H54 (cell line): ENCODE results near the gene SIX2.

ENCODE experiments used
- DNase-seq: peaks from one replicate; pipeline ENCODE4 v3.0.0; 2011; ENCODE audit warnings: low spot score, mixed read lengths; ENCODE audit not compliant: insufficient read length
- FAIRE-seq: peaks from 3 replicates; lab custom pipeline; 2011; peaks lifted over from hg19 to GRCh38; lab: Jason Lieb, UNC
- POLR2A ChIP-seq: IDR thresholded peaks from 2 replicates; pipeline ENCODE4 v1.6.1; 2011; ENCODE audit warnings: low read depth, mild to moderate bottlenecking, low read length

SIX2 gene

GRCh38 chr2:45002686-45003085, 6.6 kb downstream of the SIX2 start:
- FAIRE-seq (no peak), DNase-seq (no peak)
- TF ChIP-seq POLR2A, result no peak

- DNase-seq, result no peak
- FAIRE-seq, result no peak
- no peak for TF ChIP-seq POLR2A
Observed at GRCh38 chr2:45001869-45002385, 7.3 kb downstream of the SIX2 start.

GRCh38 chr2:45000921-45001868, 8.1 kb downstream of the SIX2 start:
- TF ChIP-seq POLR2A, result no peak
- DNase-seq (no peak), FAIRE-seq (no peak)

GRCh38 chr2:45000341-45000901, 8.8 kb downstream of the SIX2 start:
- TF ChIP-seq POLR2A, result no peak
- FAIRE-seq (no peak), DNase-seq (no peak)

- FAIRE-seq (no peak), DNase-seq (no peak)
- no peak for TF ChIP-seq POLR2A
Observed at GRCh38 chr2:44999540-44999939, 9.7 kb downstream of the SIX2 start.

GRCh38 chr2:44997963-44998362, 11.3 kb downstream of the SIX2 start:
- FAIRE-seq (no peak), DNase-seq (no peak)
- TF ChIP-seq POLR2A, result no peak

- FAIRE-seq, result no peak
- TF ChIP-seq POLR2A, result no peak
- DNase-seq, result no peak
Observed at GRCh38 chr2:44996356-44996755, 12.9 kb downstream of the SIX2 start.

GRCh38 chr2:44994377-44994776, 14.9 kb downstream of the SIX2 start:
- DNase-seq (no peak), FAIRE-seq (no peak)
- no peak for TF ChIP-seq POLR2A

- DNase-seq (no peak), FAIRE-seq (no peak)
- no peak for TF ChIP-seq POLR2A
Observed at GRCh38 chr2:44989176-44989575, 20.1 kb downstream of the SIX2 start.

GRCh38 chr2:44983836-44984604, 25.2 kb downstream of the SIX2 start:
- DNase-seq (no peak), FAIRE-seq (no peak)
- TF ChIP-seq POLR2A, result no peak

- DNase-seq (peak; percentile 50), FAIRE-seq (peak; percentile 74)
- TF ChIP-seq POLR2A, result no peak
Observed at GRCh38 chr2:44981714-44982108, 27.5 kb downstream of the SIX2 start.

- DNase-seq, result no peak
Observed at GRCh38 chr2:44980751-44981713, 28.2 kb downstream of the SIX2 start.

GRCh38 chr2:44979581-44979980, 29.7 kb downstream of the SIX2 start:
- TF ChIP-seq POLR2A, result no peak
- no peak for FAIRE-seq

More at GRCh38 chr2:44980751-44981713, 28.2 kb downstream of the SIX2 start:
- FAIRE-seq, result no peak
- no peak for TF ChIP-seq POLR2A

More at GRCh38 chr2:44979581-44979980, 29.7 kb downstream of the SIX2 start:
- no peak for DNase-seq
